Esophagus squamous epithelium (tissue), 4 donors: ENCODE data around the gene IL18RAP.

ENCODE experiments used
- POLR2A ChIP-seq, 4 donors: fragments of 450-650 bp; IDR thresholded peaks; one replicate each; pipeline ENCODE4 v1.6.1; 2017; ENCODE audit warnings: antibody characterized with exemption in 4 of 4, mild to moderate bottlenecking in 4 of 4, moderate library complexity in 3 of 4
- TF ChIP-seq, protein P1 (sequence below), 6 experiments: fragments of 450-650 bp in 4 of 6; fragments of 200-600 bp in 2 of 6; sonication (generic) in 2 of 6; IDR thresholded peaks; one replicate each; pipeline ENCODE4 v1.5.1; 2016 to 2019; ENCODE audit warnings: antibody characterized with exemption in 6 of 6, mild to moderate bottlenecking in 4 of 6, moderate library complexity in 4 of 6

DNA sequence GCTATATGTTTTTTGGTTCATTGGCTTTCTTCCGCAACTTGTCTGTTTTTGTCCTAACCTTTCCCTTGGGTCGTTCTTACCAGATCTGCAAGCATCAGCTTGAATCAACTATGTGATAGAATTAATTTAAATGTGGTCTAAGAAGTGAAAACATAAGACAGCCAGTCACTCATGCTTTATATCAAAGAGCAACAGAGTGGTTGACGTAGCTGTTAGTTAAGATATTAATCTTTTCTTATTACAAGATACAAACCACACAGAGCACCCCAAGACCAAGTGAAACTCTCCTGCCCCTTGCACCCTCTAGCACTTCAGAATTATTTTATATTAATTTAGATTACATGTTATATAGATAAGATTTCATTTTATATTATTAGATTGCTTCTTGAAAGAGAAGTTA is 15.2 kb downstream of the IL18RAP start:
- TF ChIP-seq, protein P1, sequence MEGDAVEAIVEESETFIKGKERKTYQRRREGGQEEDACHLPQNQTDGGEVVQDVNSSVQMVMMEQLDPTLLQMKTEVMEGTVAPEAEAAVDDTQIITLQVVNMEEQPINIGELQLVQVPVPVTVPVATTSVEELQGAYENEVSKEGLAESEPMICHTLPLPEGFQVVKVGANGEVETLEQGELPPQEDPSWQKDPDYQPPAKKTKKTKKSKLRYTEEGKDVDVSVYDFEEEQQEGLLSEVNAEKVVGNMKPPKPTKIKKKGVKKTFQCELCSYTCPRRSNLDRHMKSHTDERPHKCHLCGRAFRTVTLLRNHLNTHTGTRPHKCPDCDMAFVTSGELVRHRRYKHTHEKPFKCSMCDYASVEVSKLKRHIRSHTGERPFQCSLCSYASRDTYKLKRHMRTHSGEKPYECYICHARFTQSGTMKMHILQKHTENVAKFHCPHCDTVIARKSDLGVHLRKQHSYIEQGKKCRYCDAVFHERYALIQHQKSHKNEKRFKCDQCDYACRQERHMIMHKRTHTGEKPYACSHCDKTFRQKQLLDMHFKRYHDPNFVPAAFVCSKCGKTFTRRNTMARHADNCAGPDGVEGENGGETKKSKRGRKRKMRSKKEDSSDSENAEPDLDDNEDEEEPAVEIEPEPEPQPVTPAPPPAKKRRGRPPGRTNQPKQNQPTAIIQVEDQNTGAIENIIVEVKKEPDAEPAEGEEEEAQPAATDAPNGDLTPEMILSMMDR (IDR thresholded peaks at IDR 0.05), result no peak
- no peak for TF ChIP-seq POLR2A (IDR thresholded peaks at IDR 0.05)
